SK-N-DZ (cell line): ENCODE results near the gene THADA.
A peak's percentile ranks its signal among the peaks of the same experiment; 100 is the strongest.

ENCODE experiments used
- DNase-seq: peaks from one replicate; pipeline ENCODE4 v3.0.0-alpha.2; 2015; ENCODE audit warnings: low spot score

Gene THADA

GRCh38 chr2:43469713-43470112, 126.1 kb downstream of the THADA start:
- no peak for DNase-seq

- DNase-seq = no peak
Measured at GRCh38 chr2:43469094-43469493, 126.7 kb downstream of the THADA start.

- DNase-seq = no peak
Measured at GRCh38 chr2:43467891-43468290, 127.9 kb downstream of the THADA start.

- no peak for DNase-seq
Measured at GRCh38 chr2:43465234-43465633, 130.6 kb downstream of the THADA start.

- DNase-seq = no peak
Measured at GRCh38 chr2:43464590-43464989, 131.2 kb downstream of the THADA start.

- DNase-seq = no peak
Measured at GRCh38 chr2:43462866-43463641, 132.8 kb downstream of the THADA start.

- peak; percentile 16 for DNase-seq
Measured at GRCh38 chr2:43461453-43462073, 134.3 kb downstream of the THADA start.

- no peak for DNase-seq
Measured at GRCh38 chr2:43460611-43461365, 135.1 kb downstream of the THADA start.

GRCh38 chr2:43460174-43460546, 135.7 kb downstream of the THADA start:
- no peak for DNase-seq

GRCh38 chr2:43459446-43460173, 136.2 kb downstream of the THADA start:
- DNase-seq = no peak

- DNase-seq = no peak
Measured at GRCh38 chr2:43458014-43458628, 137.7 kb downstream of the THADA start.

GRCh38 chr2:43455731-43456642, 139.9 kb downstream of the THADA start:
- no peak for DNase-seq

- DNase-seq = no peak
Measured at GRCh38 chr2:43455296-43455695, 140.5 kb downstream of the THADA start.

GRCh38 chr2:43454791-43455190, 141.0 kb downstream of the THADA start:
- no peak for DNase-seq

GRCh38 chr2:43453179-43454170, 142.4 kb downstream of the THADA start:
- no peak for DNase-seq

- no peak for DNase-seq
Measured at GRCh38 chr2:43452318-43452731, 143.5 kb downstream of the THADA start.

- no peak for DNase-seq
Measured at GRCh38 chr2:43450617-43451016, 145.2 kb downstream of the THADA start.

GRCh38 chr2:43448822-43449110, 147.1 kb downstream of the THADA start:
- no peak for DNase-seq
